ENCODE data around the gene ACTL7A.
"Not testable (repeated sequence)": the region's sequence is repeated elsewhere in the genome, so short reads cannot be mapped to it uniquely, and the experiment has no call there.

ACTL7A gene

DNA sequence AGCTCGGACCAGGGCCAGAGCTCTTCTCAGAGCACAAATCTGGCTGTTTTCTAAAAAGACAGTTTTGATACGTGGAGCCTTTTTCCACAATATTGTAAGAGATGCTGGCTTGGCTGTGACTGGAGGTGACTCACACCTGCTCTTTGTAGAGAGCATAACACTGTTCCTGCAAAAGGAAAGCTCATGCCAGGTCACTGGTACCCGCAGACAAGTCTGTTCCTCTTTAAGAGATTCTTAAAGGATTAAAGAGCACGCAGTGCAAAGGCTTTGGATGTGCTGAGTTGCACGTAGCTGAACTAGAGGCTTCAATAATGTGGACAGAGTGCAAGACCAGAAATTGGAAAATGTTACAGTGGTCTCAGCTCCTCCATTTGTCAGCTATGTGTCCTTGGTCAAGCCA is 25.3 kb upstream of the ACTL7A start:
- H3K9me3 Mint-ChIP-seq, result no peaks in the 10 kb centered on the region
- H3K4me1 Mint-ChIP-seq, result peaks cover 12% of the 10 kb centered on the region
- no peak overlapping the region for H3K4me3 Mint-ChIP-seq
- no peak overlapping the region for H3K27ac Mint-ChIP-seq
- H3K27me3 Mint-ChIP-seq (ENCODE audit: low read depth), result no peaks in the 10 kb centered on the region
- H3K36me3 Mint-ChIP-seq (ENCODE audit: low read depth), result no peaks in the 10 kb centered on the region
- TF ChIP-seq, protein P1, sequence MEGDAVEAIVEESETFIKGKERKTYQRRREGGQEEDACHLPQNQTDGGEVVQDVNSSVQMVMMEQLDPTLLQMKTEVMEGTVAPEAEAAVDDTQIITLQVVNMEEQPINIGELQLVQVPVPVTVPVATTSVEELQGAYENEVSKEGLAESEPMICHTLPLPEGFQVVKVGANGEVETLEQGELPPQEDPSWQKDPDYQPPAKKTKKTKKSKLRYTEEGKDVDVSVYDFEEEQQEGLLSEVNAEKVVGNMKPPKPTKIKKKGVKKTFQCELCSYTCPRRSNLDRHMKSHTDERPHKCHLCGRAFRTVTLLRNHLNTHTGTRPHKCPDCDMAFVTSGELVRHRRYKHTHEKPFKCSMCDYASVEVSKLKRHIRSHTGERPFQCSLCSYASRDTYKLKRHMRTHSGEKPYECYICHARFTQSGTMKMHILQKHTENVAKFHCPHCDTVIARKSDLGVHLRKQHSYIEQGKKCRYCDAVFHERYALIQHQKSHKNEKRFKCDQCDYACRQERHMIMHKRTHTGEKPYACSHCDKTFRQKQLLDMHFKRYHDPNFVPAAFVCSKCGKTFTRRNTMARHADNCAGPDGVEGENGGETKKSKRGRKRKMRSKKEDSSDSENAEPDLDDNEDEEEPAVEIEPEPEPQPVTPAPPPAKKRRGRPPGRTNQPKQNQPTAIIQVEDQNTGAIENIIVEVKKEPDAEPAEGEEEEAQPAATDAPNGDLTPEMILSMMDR (IDR thresholded peaks at IDR 0.05; ENCODE audit: unreplicated experiment in 3 of 3), result no peak

DNA sequence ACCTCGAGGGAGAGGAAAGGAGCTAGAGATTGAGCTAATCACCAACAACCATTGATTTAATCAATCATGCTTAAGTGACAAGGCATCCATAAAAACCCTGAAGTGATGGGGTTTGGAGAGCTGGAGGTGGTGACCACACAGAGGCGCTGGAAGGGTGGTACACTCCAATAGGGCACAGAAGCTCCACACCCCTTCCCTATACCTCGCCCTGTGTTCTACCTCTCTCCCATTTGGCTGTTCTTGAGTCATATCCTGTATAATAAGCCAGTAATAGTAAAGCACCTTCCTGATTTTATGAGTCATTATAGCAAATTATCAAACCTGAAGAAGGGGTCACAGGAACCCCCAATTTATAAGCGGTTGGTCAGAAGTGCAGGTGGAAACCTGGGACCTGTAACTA is 24.5 kb upstream of the ACTL7A start:
- H3K4me3 Mint-ChIP-seq, result no peak overlapping the region
- H3K36me3 Mint-ChIP-seq (ENCODE audit: low read depth), result no peaks in the 10 kb centered on the region
- TF ChIP-seq, protein P1 (IDR thresholded peaks at IDR 0.05; ENCODE audit: unreplicated experiment in 3 of 3), result no peak
- H3K27me3 Mint-ChIP-seq (ENCODE audit: low read depth), result no peaks in the 10 kb centered on the region
- no peak overlapping the region for H3K27ac Mint-ChIP-seq
- peaks cover 15% of the 10 kb centered on the region for H3K4me1 Mint-ChIP-seq
- no peaks in the 10 kb centered on the region for H3K9me3 Mint-ChIP-seq

DNA sequence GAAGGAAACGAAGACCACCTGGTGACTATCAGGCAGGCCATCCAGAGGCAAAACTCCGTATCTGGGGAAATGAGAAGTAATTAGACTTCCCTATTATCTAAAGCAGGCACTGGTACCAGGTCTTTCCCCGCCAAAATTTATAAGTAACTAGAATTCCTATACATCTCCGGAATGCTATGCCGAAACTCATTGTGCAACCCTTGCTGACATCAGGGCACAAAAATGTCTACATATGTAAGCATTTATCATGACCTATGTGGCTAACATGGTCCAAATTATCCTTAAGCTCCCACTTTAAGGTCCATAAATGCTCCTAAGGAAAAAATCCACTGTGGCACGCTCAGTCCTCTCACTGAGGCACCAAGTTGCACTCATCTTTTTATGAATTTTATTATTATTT is 24.0 kb upstream of the ACTL7A start:
- Mint-ChIP-seq H3K27ac (no peak overlapping the region), H3K4me1 (peaks cover 15% of the 10 kb centered on the region), H3K36me3 (ENCODE audit: low read depth) (no peaks in the 10 kb centered on the region), H3K9me3 (no peaks in the 10 kb centered on the region), H3K27me3 (ENCODE audit: low read depth) (no peaks in the 10 kb centered on the region), H3K4me3 (no peak overlapping the region)
- TF ChIP-seq, protein P1 (IDR thresholded peaks at IDR 0.05; ENCODE audit: unreplicated experiment in 3 of 3), result no peak

DNA sequence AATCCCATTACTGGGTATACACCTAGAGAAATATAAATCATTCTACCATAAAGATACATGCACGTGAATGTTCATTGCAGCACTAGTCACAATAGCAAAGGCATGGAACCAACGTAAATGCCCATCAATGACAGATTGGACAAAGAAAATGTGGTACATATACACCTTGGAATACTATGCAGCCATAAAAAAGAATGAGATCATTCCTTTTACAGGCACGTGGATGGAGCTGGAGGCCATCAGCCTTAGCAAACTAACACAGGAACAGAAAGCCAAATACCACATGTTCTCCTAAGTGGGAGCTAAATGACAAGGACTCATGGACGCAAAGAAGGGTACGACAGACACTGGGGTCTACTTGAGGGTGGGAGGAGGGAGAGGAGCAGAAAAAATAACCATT is 22.5 kb upstream of the ACTL7A start:
- not testable (repeated sequence) for H3K27ac Mint-ChIP-seq; H3K36me3 Mint-ChIP-seq (ENCODE audit: low read depth); H3K27me3 Mint-ChIP-seq (ENCODE audit: low read depth); H3K4me3 Mint-ChIP-seq; H3K9me3 Mint-ChIP-seq
- H3K4me1 Mint-ChIP-seq, result peaks cover 20% of the 10 kb centered on the region

DNA sequence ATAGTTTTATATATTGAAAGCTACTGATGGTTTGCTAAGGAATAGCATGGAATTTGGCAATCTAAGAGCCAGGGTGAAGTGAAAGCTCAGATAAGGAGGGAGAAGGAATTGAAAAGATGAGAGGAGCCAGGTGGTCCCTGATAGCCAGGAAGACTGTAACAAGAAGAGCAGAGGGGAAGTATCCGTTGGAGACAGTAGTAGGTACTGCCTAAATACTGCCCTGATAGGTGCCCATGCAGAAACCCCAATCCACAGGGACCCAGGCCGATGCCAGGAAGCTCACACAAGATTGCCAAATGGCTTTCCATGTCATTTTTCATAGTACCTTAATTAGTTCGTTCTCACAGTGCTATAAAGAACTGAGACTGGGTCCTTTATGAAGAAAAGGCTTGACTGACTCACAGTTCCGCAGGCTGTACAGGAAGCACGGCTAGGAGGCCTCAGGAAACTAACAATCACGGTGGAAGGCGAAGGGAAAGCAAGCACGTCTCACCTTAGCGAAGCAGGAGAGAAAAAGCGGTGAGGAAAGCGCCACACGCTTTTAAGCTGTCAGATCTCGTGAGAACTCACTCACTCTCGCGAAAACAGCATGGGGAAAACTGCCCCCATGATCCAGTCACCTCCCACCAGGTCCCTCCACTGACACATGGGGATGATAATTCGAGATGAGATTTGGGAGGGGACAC is 19.3 kb upstream of the ACTL7A start:
- Mint-ChIP-seq H3K4me3 (no peak overlapping the region), H3K27ac (no peak overlapping the region), H3K9me3 (no peaks in the 10 kb centered on the region), H3K4me1 (peaks cover 22% of the 10 kb centered on the region), H3K36me3 (ENCODE audit: low read depth) (no peaks in the 10 kb centered on the region), H3K27me3 (ENCODE audit: low read depth) (peaks cover 4% of the 10 kb centered on the region)
- TF ChIP-seq, protein P1 (IDR thresholded peaks at IDR 0.05; ENCODE audit: unreplicated experiment in 3 of 3), result no peak

DNA sequence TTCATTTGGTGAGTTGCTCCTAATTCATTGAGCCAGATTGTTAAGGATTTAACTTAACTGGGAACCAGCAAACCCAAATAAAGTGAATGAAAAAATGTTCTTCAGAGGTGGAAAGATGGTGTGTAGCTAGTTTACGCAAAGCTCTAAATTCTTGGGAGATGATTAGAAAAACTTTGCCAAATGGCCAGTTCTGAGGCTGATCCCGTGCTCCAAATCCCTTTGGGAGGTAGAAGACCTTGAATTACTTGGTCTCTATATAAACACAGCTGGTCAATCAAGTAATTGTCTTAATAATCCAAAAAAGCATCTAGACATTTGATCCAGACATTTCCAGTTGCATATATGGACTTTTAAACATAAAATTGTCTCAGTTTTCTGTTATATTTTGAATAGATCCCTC is 17.7 kb upstream of the ACTL7A start:
- Mint-ChIP-seq H3K9me3 (no peaks in the 10 kb centered on the region), H3K36me3 (ENCODE audit: low read depth) (no peaks in the 10 kb centered on the region), H3K4me3 (no peak overlapping the region), H3K27me3 (ENCODE audit: low read depth) (peaks cover 4% of the 10 kb centered on the region), H3K4me1 (peaks cover 22% of the 10 kb centered on the region), H3K27ac (no peak overlapping the region)
- TF ChIP-seq, protein P1 (IDR thresholded peaks at IDR 0.05; ENCODE audit: unreplicated experiment in 3 of 3), result no peak
